ENCODE results near the gene ACAA1. TPM values are rescaled to one million over a fixed set of nuclear protein-coding genes. Genes with fewer than 3 reads are reported as not detected.

ACAA1 gene
- total RNA-seq, 6 experiments from 2014 or later: 192 to 441 (median 309) TPM

DNA sequence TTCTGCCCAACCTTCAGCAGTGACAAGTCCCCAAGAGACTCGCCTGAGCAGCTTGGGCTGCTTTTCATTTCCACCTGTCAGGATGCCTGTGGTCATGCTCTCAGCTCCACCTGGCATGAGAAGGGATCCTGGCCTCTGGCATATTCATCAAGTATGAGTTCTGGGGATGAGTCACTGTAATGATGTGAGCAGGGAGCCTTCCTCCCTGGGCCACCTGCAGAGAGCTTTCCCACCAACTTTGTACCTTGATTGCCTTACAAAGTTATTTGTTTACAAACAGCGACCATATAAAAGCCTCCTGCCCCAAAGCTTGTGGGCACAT lies 5.0 kb upstream of the ACAA1 start:
- Histone ChIP-seq H3K27me3 (no peaks in the 10 kb centered on the region), H3K27ac (no peak overlapping the region), H3K4me1 (peaks cover 0 to 16% (median 4%) of the 10 kb centered on the region in 4 donors), H3K4me3 (no peak overlapping the region), H3K9me3 (no peaks in the 10 kb centered on the region), H3K36me3 (peaks cover 0 to 20% (median 5%) of the 10 kb centered on the region in 4 donors)
- TF ChIP-seq, protein P1, sequence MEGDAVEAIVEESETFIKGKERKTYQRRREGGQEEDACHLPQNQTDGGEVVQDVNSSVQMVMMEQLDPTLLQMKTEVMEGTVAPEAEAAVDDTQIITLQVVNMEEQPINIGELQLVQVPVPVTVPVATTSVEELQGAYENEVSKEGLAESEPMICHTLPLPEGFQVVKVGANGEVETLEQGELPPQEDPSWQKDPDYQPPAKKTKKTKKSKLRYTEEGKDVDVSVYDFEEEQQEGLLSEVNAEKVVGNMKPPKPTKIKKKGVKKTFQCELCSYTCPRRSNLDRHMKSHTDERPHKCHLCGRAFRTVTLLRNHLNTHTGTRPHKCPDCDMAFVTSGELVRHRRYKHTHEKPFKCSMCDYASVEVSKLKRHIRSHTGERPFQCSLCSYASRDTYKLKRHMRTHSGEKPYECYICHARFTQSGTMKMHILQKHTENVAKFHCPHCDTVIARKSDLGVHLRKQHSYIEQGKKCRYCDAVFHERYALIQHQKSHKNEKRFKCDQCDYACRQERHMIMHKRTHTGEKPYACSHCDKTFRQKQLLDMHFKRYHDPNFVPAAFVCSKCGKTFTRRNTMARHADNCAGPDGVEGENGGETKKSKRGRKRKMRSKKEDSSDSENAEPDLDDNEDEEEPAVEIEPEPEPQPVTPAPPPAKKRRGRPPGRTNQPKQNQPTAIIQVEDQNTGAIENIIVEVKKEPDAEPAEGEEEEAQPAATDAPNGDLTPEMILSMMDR (IDR thresholded peaks at IDR 0.05): no peak
- no peak for TF ChIP-seq POLR2A (IDR thresholded peaks at IDR 0.05)
- intact Hi-C loops (cut with DNase I): no loop called here
- ATAC-seq (no peak), DNase-seq (no peak)
- WGBS (ENCODE audit: insufficient coverage, low coverage, low lambda C conversion rate, missing lambda C conversion rate): 100% methylated on average over 1 of the region's 2 CpGs

GRCh38 chr3:38141173-38141951 lies 4.4 kb upstream of the ACAA1 start:
- peaks cover 0 to 20% (median 5%) of the 10 kb centered on the region in 4 donors for H3K36me3 ChIP-seq
- H3K27me3 ChIP-seq: no peaks in the 10 kb centered on the region
- no peak overlapping the region for H3K4me3 ChIP-seq
- 100% methylated on average over 2 of the region's 7 CpGs for WGBS (ENCODE audit: insufficient coverage, low coverage, low lambda C conversion rate, missing lambda C conversion rate)
- peaks cover 0 to 16% (median 4%) of the 10 kb centered on the region in 4 donors for H3K4me1 ChIP-seq
- no peaks in the 10 kb centered on the region for H3K9me3 ChIP-seq
- intact Hi-C loops (cut with DNase I): no loop called here
- DNase-seq: peak; percentile 10 to 49 (median 37)
- no peak overlapping the region for H3K27ac ChIP-seq
- TF ChIP-seq POLR2A (IDR thresholded peaks at IDR 0.05): no peak
- TF ChIP-seq, protein P1 (IDR thresholded peaks at IDR 0.05): no peak
- no peak for ATAC-seq

GRCh38 chr3:38140326-38141172 lies 3.6 kb upstream of the ACAA1 start:
- H3K27me3 ChIP-seq: no peaks in the 10 kb centered on the region
- no peaks in the 10 kb centered on the region for H3K9me3 ChIP-seq
- DNase-seq (peak in 2 of 3 donors; percentile 14 to 50), ATAC-seq (no peak)
- H3K4me3 ChIP-seq: no peak overlapping the region
- H3K4me1 ChIP-seq: peaks cover 0 to 21% (median 4%) of the 10 kb centered on the region in 4 donors
- no peak overlapping the region for H3K27ac ChIP-seq
- intact Hi-C loops (cut with DNase I): no loop called here
- WGBS (ENCODE audit: insufficient coverage, low coverage, low lambda C conversion rate, missing lambda C conversion rate): 92% methylated on average over 4 of the region's 13 CpGs
- TF ChIP-seq, protein P1 (IDR thresholded peaks at IDR 0.05): no peak
- no peak for TF ChIP-seq POLR2A (IDR thresholded peaks at IDR 0.05)
- peaks cover 0 to 20% (median 5%) of the 10 kb centered on the region in 4 donors for H3K36me3 ChIP-seq

GRCh38 chr3:38139652-38140051 lies 2.7 kb upstream of the ACAA1 start:
- ATAC-seq (no peak), DNase-seq (peak; percentile 15 to 50 (median 48))
- peaks cover 0 to 30% (median 5%) of the 10 kb centered on the region in 4 donors for H3K4me1 ChIP-seq
- H3K27ac ChIP-seq: peak overlapping the region in 1 of 3 donors; percentile 89
- intact Hi-C loops (cut with DNase I): no loop called here
- peak overlapping the region; percentile 73 to 99 (median 98) for H3K4me3 ChIP-seq
- peaks cover 0 to 21% (median 5%) of the 10 kb centered on the region in 4 donors for H3K36me3 ChIP-seq
- H3K27me3 ChIP-seq: no peaks in the 10 kb centered on the region
- TF ChIP-seq POLR2A (IDR thresholded peaks at IDR 0.05): no peak
- TF ChIP-seq, protein P1 (IDR thresholded peaks at IDR 0.05): no peak
- no peaks in the 10 kb centered on the region for H3K9me3 ChIP-seq
- no CpG with 5 or more reads among the region's 7 CpGs for WGBS (ENCODE audit: insufficient coverage, low coverage, low lambda C conversion rate, missing lambda C conversion rate)

Data from right lobe of liver (tissue), 6 donors.